OCI-LY7 (cell line): ENCODE results near the gene NTMT1. TPM values are rescaled to one million over a fixed set of nuclear protein-coding genes. Genes with fewer than 3 reads are reported as not detected.

ENCODE experiments used
- BruUV-seq: library from RNA; stranded (reverse); fragments of 400-500 nt; replicated peaks from 2 replicates; lab custom pipeline; 2021; lab: Mats Ljungman, UMichigan
- CTCF ChIA-PET: fragments of 300-600 bp; sonication (Branson Sonifier 250); formaldehyde crosslinking; loops from one replicate; lab custom pipeline; 2022; ENCODE audit warnings: antibody characterized with exemption; ENCODE audit not compliant: unreplicated experiment; lab: Charles Lee
- POLR2A ChIA-PET: fragments of 300-600 bp; sonication (Branson Sonifier 250); formaldehyde crosslinking; loops from one replicate; lab custom pipeline; 2022; ENCODE audit warnings: antibody characterized with exemption; lab: Charles Lee
- DNase-seq: peaks from one replicate; pipeline ENCODE4 v3.0.0-alpha.2; 2015; ENCODE audit warnings: low spot score
- H2AFZ ChIP-seq: fragments of 200-600 bp; sonication (generic), shearing (Covaris generic); 2 replicates; pipeline ENCODE4 v1.6.1; 2014; ENCODE audit warnings: mild to moderate bottlenecking, antibody characterized with exemption, low read length, moderate library complexity
- H3K27ac ChIP-seq: fragments of 200-600 bp; sonication (generic); 2 replicates; pipeline ENCODE4 v1.5.1; 2014; ENCODE audit warnings: mixed run types, low read depth, mild to moderate bottlenecking, moderate library complexity, low read length, inconsistent platforms; ENCODE audit not compliant: poor library complexity, severe bottlenecking
- H3K36me3 ChIP-seq: fragments of 200-600 bp; sonication (generic); 2 replicates; pipeline ENCODE4 v1.6.1; 2014; ENCODE audit warnings: mild to moderate bottlenecking, antibody characterized with exemption, low read length, moderate library complexity, mixed read lengths; ENCODE audit not compliant: insufficient read depth
- H3K4me1 ChIP-seq: fragments of 200-600 bp; sonication (generic); 2 replicates; pipeline ENCODE4 v1.5.1; 2014; ENCODE audit warnings: mild to moderate bottlenecking, low read length; ENCODE audit not compliant: insufficient read depth, poor library complexity, severe bottlenecking
- H3K4me2 ChIP-seq: fragments of 200-600 bp; sonication (generic); 2 replicates; pipeline ENCODE4 v1.6.1; 2014; ENCODE audit warnings: mild to moderate bottlenecking, low read length
- H3K4me3 ChIP-seq: fragments of 200-600 bp; sonication (generic); 2 replicates; pipeline ENCODE4 v1.5.1; 2014; ENCODE audit warnings: mild to moderate bottlenecking, low read depth, low read length; ENCODE audit not compliant: poor library complexity, severe bottlenecking
- H3K79me2 ChIP-seq: fragments of 200-600 bp; sonication (generic); 2 replicates; pipeline ENCODE4 v1.6.1; 2016; ENCODE audit warnings: low read depth, mild to moderate bottlenecking, low read length, moderate library complexity, mixed read lengths; ENCODE audit not compliant: insufficient read depth
- H3K9me2 ChIP-seq: fragments of 200-600 bp; sonication (generic); 2 replicates; pipeline ENCODE4 v1.6.1; 2016; ENCODE audit warnings: mild to moderate bottlenecking, low read length, mixed read lengths; ENCODE audit not compliant: insufficient read depth
- H3K9me3 ChIP-seq: fragments of 200-600 bp; sonication (generic); 2 replicates; pipeline ENCODE4 v1.6.1; 2014; ENCODE audit warnings: mild to moderate bottlenecking, mixed run types, low read length, mixed read lengths
- H4K20me1 ChIP-seq: fragments of 200-600 bp; sonication (generic); 2 replicates; pipeline ENCODE4 v1.6.1; 2014; ENCODE audit warnings: mild to moderate bottlenecking, antibody characterized with exemption, low read length, moderate library complexity, mixed read lengths; ENCODE audit not compliant: insufficient read depth
- EZH2phosphoT487 ChIP-seq: fragments of 200-600 bp; sonication (generic); IDR thresholded peaks from 2 replicates; pipeline ENCODE4 v1.6.1; 2018; ENCODE audit warnings: low read depth, borderline replicate concordance, mild to moderate bottlenecking, mixed run types, antibody characterized with exemption, low read length, moderate library complexity, mixed read lengths
- intact Hi-C: fragments of 100-400 bp; cut with micrococcal nuclease; formaldehyde crosslinking; loops from one replicate; pipeline ENCODE4 v1.10.0; 2022; ENCODE audit not compliant: unreplicated experiment
- total RNA-seq, 2 experiments: library from RNA; depleted of rRNA in 1 of 2; stranded (reverse); fragments of >200 nt in 1 of 2; shearing (Covaris generic) in 1 of 2; gene quantifications; 2 replicates each; pipeline ENCODE4 v1.2.3, GENCODE V29; 2014 to 2022
- TF ChIP-seq, protein P1 (sequence below): fragments of 200-600 bp; sonication (generic); conservative IDR thresholded peaks from 2 replicates; pipeline ENCODE4 v1.5.1; 2014; ENCODE audit warnings: mild to moderate bottlenecking, antibody characterized with exemption, low read length, moderate library complexity, mixed read lengths

The NTMT1 gene
- total RNA-seq, 2 experiments from 2014 or later = 46.6 to 59.8 TPM

DNA sequence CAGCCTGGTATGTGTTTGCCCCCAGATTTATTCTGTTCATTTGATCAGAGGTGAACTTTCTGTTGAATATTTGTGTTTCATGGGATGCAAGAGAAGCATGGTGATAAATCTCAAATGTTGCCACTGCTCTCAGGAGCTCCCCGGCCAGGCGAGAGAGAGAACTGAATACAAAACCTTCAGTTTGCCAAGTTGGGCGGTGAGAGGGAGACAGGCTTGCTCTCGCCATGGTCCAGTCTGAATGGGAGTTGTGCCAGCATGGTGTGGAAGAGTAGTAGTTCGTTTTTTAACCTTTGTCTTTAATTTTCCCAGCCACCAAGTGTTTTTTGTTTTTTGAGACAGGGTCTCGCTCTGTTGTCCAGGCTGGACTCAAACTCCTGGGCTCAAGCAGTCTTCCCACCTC is 2.7 kb downstream of the NTMT1 start:
- peaks cover 76% of the 10 kb centered on the region for H3K79me2 ChIP-seq
- no TSS peak for BruUV-seq
- peak overlapping the region; percentile 88 for H3K4me2 ChIP-seq
- H2AFZ ChIP-seq = no peak overlapping the region
- H3K9me2 ChIP-seq = no peaks in the 10 kb centered on the region
- CTCF ChIA-PET = no interaction called here
- intact Hi-C loops = loop anchor here (5.0 kb wide), 1 partner anchor 451 kb away; the partner anchor contains the start of gene IER5L
- peaks cover 44% of the 10 kb centered on the region for H3K4me1 ChIP-seq
- H3K36me3 ChIP-seq = peaks cover 66% of the 10 kb centered on the region
- H4K20me1 ChIP-seq = peaks cover 40% of the 10 kb centered on the region
- TF ChIP-seq, protein P1, sequence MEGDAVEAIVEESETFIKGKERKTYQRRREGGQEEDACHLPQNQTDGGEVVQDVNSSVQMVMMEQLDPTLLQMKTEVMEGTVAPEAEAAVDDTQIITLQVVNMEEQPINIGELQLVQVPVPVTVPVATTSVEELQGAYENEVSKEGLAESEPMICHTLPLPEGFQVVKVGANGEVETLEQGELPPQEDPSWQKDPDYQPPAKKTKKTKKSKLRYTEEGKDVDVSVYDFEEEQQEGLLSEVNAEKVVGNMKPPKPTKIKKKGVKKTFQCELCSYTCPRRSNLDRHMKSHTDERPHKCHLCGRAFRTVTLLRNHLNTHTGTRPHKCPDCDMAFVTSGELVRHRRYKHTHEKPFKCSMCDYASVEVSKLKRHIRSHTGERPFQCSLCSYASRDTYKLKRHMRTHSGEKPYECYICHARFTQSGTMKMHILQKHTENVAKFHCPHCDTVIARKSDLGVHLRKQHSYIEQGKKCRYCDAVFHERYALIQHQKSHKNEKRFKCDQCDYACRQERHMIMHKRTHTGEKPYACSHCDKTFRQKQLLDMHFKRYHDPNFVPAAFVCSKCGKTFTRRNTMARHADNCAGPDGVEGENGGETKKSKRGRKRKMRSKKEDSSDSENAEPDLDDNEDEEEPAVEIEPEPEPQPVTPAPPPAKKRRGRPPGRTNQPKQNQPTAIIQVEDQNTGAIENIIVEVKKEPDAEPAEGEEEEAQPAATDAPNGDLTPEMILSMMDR = no peak
- no peak for TF ChIP-seq EZH2phosphoT487
- no peak overlapping the region for H3K4me3 ChIP-seq
- DNase-seq = no peak
- no peaks in the 10 kb centered on the region for H3K9me3 ChIP-seq
- H3K27ac ChIP-seq = no peak overlapping the region
- POLR2A ChIA-PET = no interaction called here

DNA sequence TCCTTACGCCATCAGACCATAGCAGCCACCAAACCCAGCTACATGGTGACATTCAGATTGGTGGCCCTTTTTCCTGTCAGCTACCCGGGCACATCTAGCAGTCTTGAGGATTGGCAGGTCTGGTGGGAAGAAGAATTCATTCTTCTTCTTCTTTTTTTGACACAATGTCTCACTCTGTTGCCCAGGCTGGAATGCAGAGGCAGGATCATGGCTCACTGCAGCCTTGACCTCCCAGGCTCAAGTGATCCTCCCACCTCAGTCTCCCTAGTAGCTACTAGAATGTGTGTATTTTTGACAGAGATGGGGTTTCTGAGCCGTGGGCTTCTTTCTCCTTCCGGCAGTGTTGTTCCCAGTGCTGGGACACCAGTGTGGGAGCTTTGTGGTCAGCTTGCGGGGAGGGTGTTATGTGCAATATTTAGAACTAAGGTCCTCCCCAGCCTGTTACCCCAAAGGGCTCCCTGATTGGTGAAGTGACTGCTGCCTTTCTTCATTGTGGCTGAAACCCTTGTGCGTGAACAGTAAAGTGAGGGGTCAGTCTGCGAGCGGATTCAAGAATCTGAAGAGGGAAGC is 3.4 kb downstream of the NTMT1 start:
- no peak overlapping the region for H2AFZ ChIP-seq
- CTCF ChIA-PET = no interaction called here
- no peaks in the 10 kb centered on the region for H3K9me3 ChIP-seq
- H3K79me2 ChIP-seq = peaks cover 76% of the 10 kb centered on the region
- H3K9me2 ChIP-seq = no peaks in the 10 kb centered on the region
- TF ChIP-seq, protein P1 = no peak
- TF ChIP-seq EZH2phosphoT487 = no peak
- POLR2A ChIA-PET = no interaction called here
- no peak for DNase-seq
- no TSS peak for BruUV-seq
- peaks cover 38% of the 10 kb centered on the region for H3K4me1 ChIP-seq
- intact Hi-C loops = loop anchor here (5.0 kb wide), 1 partner anchor 452 kb away; the partner anchor contains the start of gene IER5L
- H4K20me1 ChIP-seq = peaks cover 44% of the 10 kb centered on the region
- no peak overlapping the region for H3K27ac ChIP-seq
- H3K36me3 ChIP-seq = peaks cover 72% of the 10 kb centered on the region
- peak overlapping the region; percentile 12; the same call in 1 of the 2 replicates for H3K4me2 ChIP-seq
- no peak overlapping the region for H3K4me3 ChIP-seq

- DNase-seq = no peak
- Histone ChIP-seq H3K9me2 (no peaks in the 10 kb centered on the region), H4K20me1 (peaks cover 44% of the 10 kb centered on the region), H2AFZ (no peak overlapping the region), H3K4me3 (no peak overlapping the region), H3K36me3 (peaks cover 89% of the 10 kb centered on the region), H3K4me2 (no peak overlapping the region), H3K27ac (no peak overlapping the region), H3K4me1 (peaks cover 25% of the 10 kb centered on the region), H3K79me2 (peaks cover 76% of the 10 kb centered on the region), H3K9me3 (no peaks in the 10 kb centered on the region)
- CTCF ChIA-PET = no interaction called here
- no peak for TF ChIP-seq EZH2phosphoT487
- TF ChIP-seq, protein P1 = no peak
- BruUV-seq = no TSS peak
- POLR2A ChIA-PET = no interaction called here
- intact Hi-C loops = no loop called here
These were observed 5.2 kb downstream of the NTMT1 start for GRCh38 chr9:129630967-129631673.
